HUES64 (cell line): Measurements from ENCODE around the gene EIF3K.
"Not testable (repeated sequence)": the region's sequence is repeated elsewhere in the genome, so short reads cannot be mapped to it uniquely, and the experiment has no call there.

ENCODE experiments used
- H3K27ac ChIP-seq: 2 replicates; pipeline ENCODE4 v1.7.0; 2013; ENCODE audit warnings: low read depth, low read length, inconsistent platforms
- H3K27me3 ChIP-seq: 2 replicates; pipeline ENCODE4 v1.6.1; 2013; ENCODE audit warnings: mild to moderate bottlenecking, low read length; ENCODE audit not compliant: insufficient read depth
- H3K36me3 ChIP-seq: 2 replicates; pipeline ENCODE4 v1.6.1; 2013; ENCODE audit warnings: mild to moderate bottlenecking, low read length; ENCODE audit not compliant: insufficient read depth
- H3K4me1 ChIP-seq: 2 replicates; pipeline ENCODE4 v1.6.1; 2013; ENCODE audit warnings: mild to moderate bottlenecking, low read length, moderate library complexity; ENCODE audit not compliant: insufficient read depth
- H3K4me3 ChIP-seq: 2 replicates; pipeline ENCODE4 v1.5.1; 2013; ENCODE audit warnings: mild to moderate bottlenecking, low read length, moderate library complexity
- H3K9ac ChIP-seq: 2 replicates; pipeline ENCODE4 v1.6.1; 2013; ENCODE audit warnings: mild to moderate bottlenecking, low read depth, low read length
- H3K9me3 ChIP-seq: 2 replicates; pipeline ENCODE4 v1.6.1; 2013; ENCODE audit warnings: low read depth, low read length; ENCODE audit not compliant: insufficient read depth
- WGBS: fragments of 150-250, 120-280 bp; methylation state at CpG from one replicate; pipeline ENCODE4 v1.1.7; 2013; ENCODE audit warnings: missing lambda C conversion rate; 5-methylcytosine and 5-hydroxymethylcytosine counted together

The EIF3K gene

DNA sequence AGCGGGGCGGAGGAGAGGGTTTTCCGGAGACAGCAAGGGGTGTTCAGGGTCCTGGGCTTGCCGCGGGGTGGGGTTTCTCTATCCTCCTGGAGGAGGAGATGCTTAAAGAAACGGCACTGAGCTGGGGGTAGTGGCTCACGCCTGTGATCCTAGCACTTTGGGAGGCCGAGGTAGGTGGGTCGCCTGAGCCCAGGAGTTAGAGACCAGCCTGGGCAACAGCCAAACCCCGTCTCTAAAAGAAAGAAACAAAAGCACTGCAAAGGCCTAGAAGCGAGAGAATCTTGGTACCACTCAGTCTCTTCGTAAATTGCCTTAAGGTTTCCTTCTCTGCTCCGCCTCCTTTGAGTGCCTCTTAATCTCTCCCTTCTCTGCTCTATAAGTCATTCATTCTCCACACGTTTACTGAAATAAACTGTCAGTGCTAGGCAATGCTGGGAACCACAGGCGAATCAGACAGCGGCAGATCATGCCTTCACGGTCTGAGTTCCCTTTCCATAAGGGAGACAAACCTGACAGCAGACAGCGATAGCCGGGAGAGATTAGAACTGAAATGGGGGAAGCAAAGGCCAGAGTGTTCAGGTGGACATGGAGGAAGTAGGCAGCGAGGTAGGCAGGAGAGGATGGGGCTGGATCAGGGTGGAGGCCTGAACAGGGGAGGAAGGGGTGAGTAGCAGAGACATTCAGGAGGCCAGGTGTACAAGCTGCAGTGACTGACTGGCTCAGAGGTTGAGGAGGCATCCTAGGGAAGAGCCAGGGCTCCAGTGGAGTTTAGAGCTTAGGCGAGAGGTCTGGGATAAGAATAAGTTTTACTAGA lies 580 bp downstream of the EIF3K start:
- H3K9me3 ChIP-seq, result no peaks in the 10 kb centered on the region
- H3K27me3 ChIP-seq, result no peaks in the 10 kb centered on the region
- H3K9ac ChIP-seq, result peak overlapping the region; percentile 74
- peaks cover 10% of the 10 kb centered on the region for H3K4me1 ChIP-seq
- peak overlapping the region; percentile 75 for H3K4me3 ChIP-seq
- H3K36me3 ChIP-seq, result peaks cover 44% of the 10 kb centered on the region
- 17% methylated on average over 21 of the region's 21 CpGs for WGBS
- H3K27ac ChIP-seq, result peak overlapping the region; percentile 40

- H3K36me3 ChIP-seq, result peaks cover 96% of the 10 kb centered on the region
- no peak overlapping the region for H3K9ac ChIP-seq
- H3K4me3 ChIP-seq, result no peak overlapping the region
- H3K4me1 ChIP-seq, result peaks cover 2% of the 10 kb centered on the region; the same call in 1 of the 2 replicates
- WGBS, result 95% methylated on average over 3 of the region's 3 CpGs
- no peak overlapping the region for H3K27ac ChIP-seq
- no peaks in the 10 kb centered on the region for H3K9me3 ChIP-seq
- no peaks in the 10 kb centered on the region for H3K27me3 ChIP-seq
These were observed 5.8 kb downstream of the EIF3K start for GRCh38 chr19:38624822-38625221.

- no peaks in the 10 kb centered on the region for H3K9me3 ChIP-seq
- H3K27me3 ChIP-seq, result no peaks in the 10 kb centered on the region
- H3K36me3 ChIP-seq, result peaks cover 94% of the 10 kb centered on the region
- 96% methylated on average over 4 of the region's 4 CpGs for WGBS
- no peak overlapping the region for H3K4me3 ChIP-seq
- H3K4me1 ChIP-seq, result peaks cover 3% of the 10 kb centered on the region; the same call in 1 of the 2 replicates
- H3K9ac ChIP-seq, result no peak overlapping the region
- H3K27ac ChIP-seq, result no peak overlapping the region
These were observed 7.4 kb downstream of the EIF3K start for GRCh38 chr19:38626401-38626800.

GRCh38 chr19:38629568-38629967 lies 10.6 kb downstream of the EIF3K start:
- no peaks in the 10 kb centered on the region for H3K9me3 ChIP-seq
- no peaks in the 10 kb centered on the region for H3K27me3 ChIP-seq
- WGBS, result 91% methylated on average over 6 of the region's 6 CpGs
- no peak overlapping the region for H3K27ac ChIP-seq
- peaks cover 85% of the 10 kb centered on the region for H3K36me3 ChIP-seq
- no peak overlapping the region for H3K9ac ChIP-seq
- H3K4me3 ChIP-seq, result no peak overlapping the region
- peaks cover 3% of the 10 kb centered on the region; the same call in 1 of the 2 replicates for H3K4me1 ChIP-seq

DNA sequence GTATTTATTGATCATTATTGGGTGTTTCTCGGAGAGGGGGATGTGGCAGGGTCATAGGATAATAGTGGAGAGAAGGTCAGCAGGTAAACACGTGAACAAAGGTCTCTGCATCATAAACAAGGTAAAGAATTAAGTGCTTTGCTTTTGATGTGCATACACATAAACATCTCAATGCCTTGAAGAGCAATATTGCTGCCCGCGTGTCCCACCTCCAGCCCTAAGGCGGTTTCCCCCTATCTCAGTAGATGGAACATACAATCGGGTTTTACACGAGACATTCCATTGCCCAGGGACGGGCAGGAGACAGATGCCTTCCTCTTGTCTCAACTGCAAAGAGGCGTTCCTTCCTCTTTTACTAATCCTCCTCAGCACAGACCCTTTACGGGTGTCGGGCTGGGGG lies 12.3 kb downstream of the EIF3K start:
- Histone ChIP-seq H3K27ac (peak overlapping the region; percentile 35; the same call in 1 of the 2 replicates), H3K36me3 (peaks cover 85% of the 10 kb centered on the region)
- WGBS, result 47% methylated on average over 9 of the region's 11 CpGs

DNA sequence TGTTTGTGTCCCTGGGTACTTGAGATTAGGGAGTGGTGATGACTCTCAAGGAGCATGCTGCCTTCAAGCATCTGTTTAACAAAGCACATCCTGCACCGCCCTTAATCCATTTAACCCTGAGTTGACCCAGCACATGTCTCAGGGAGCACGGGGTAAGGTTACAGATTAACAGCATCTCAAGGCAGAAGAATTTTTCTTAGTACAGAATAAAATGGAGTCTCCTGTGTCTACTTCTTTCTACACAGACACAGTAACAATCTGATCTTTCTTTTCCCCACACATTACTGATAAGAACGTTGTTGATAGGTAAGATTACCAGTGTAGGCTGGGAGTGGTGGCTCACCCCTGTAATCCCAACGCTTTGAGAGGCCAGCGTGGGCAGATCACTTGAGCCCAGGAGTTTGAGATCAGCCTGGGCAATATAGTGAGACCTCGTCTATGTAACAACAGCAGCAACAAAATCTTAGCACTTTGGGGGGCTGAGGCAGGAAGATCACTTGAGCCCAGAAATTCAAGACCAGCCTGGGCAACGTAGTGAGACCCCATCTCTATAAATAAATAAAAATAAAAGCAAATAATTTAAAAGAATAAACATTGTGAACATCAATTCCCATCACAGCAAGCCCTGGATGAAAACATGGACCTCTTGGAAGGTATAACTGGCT lies 13.0 kb downstream of the EIF3K start:
- H3K4me3 ChIP-seq, H3K27ac ChIP-seq, H3K9ac ChIP-seq, H3K9me3 ChIP-seq, H3K27me3 ChIP-seq, H3K4me1 ChIP-seq: not testable (repeated sequence)
- H3K36me3 ChIP-seq, result peaks cover 83% of the 10 kb centered on the region
- WGBS, result 63% methylated on average over 6 of the region's 7 CpGs

More for the DNA sequence above, 12.3 kb downstream of the EIF3K start:
- H3K9ac ChIP-seq, H3K4me3 ChIP-seq, H3K9me3 ChIP-seq, H3K4me1 ChIP-seq, H3K27me3 ChIP-seq: not testable (repeated sequence)

DNA sequence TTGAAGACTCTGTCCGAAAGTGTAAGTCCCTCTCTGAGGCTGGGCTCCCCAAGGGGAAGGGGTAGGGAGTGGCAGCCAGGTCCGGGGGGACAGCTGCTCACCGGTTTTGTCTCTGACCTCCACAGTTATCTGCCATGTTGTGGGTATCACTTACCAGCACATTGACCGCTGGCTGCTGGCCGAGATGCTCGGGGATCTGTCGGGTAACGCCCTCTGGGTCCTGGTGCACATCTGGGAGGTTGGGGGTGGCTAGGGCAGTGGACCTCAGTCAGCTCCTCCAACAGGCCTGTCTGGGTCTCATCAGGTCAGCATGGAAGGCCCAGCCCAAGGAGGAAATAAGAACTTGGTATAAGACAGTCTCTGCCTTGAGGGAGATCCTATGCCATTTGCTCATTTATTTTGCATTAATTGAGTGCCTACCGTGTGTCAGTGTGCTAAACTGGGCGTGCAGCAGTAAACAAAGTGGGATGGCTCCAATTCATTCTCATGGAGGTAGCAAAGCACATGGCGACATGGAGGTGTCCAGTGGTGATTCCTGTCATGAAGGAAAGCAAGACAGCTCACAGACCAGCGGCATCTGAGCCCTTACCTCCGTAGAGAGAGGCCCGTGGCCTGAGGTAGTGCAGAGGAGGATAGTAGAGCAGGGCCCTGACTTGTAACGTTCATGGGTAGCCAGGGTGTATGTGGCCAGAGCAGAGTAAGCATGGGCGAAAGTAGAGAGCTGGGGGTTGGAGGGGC lies 13.7 kb downstream of the EIF3K start:
- Histone ChIP-seq H3K4me3 (no peak overlapping the region), H3K27ac (no peak overlapping the region), H3K9me3 (no peaks in the 10 kb centered on the region), H3K36me3 (peaks cover 78% of the 10 kb centered on the region), H3K4me1 (peaks cover 3% of the 10 kb centered on the region), H3K9ac (no peak overlapping the region), H3K27me3 (no peaks in the 10 kb centered on the region)
- 94% methylated on average over 16 of the region's 16 CpGs for WGBS

- Histone ChIP-seq H3K27ac (no peak overlapping the region), H3K27me3 (no peaks in the 10 kb centered on the region), H3K4me3 (no peak overlapping the region), H3K4me1 (peaks cover 3% of the 10 kb centered on the region), H3K9ac (no peak overlapping the region), H3K36me3 (peaks cover 55% of the 10 kb centered on the region), H3K9me3 (no peaks in the 10 kb centered on the region)
- 76% methylated on average over 17 of the region's 17 CpGs for WGBS
These were observed 15.9 kb downstream of the EIF3K start for GRCh38 chr19:38634757-38635482.

DNA sequence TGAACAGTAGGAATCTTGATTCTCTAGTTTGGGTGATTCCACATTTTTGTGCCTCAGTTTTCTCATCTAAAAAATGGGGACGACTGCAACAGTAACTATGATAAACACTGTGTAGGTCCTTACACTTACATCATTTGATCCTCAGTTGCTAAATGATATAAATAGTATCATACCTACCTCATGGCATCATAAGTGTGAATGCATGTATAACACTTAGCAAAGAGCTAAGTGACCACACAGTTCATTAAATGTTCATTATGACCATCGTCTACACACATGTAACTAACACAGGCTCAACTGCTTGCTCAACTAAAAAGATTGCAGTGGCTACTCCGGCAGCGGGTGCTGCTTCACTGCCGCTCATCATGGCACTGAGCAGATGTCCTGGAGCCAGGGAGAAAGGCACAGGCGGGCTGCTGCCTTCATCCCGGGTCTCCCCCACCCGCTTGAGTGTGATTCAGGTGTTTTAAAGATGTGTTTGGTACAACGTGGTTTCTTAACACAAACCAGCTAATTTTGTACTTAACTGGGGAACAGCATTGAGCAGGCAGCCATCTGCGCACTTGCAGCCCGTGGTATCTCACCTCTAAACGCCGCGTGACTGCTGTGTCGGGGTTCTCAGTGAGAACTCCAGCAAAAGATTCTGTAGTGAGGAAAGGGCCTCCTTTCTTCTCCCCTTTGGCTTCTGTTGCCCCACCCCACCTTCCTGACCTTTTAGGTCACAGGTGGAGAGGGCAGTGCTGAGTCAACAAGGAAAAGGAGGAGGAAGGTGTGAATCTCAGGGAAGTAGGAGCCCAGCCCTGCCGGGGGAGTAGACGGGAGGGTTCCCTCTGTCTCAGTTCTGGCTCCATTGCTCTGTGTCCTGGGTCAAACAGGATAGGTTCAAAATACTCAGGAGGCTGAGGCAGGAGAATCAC lies 16.8 kb downstream of the EIF3K start:
- WGBS, result 88% methylated on average over 16 of the region's 17 CpGs
- H3K9me3 ChIP-seq, result no peaks in the 10 kb centered on the region
- peak overlapping the region; percentile 52 for H3K27ac ChIP-seq
- no peaks in the 10 kb centered on the region for H3K27me3 ChIP-seq
- H3K4me1 ChIP-seq, result peaks cover 3% of the 10 kb centered on the region
- H3K4me3 ChIP-seq, result no peak overlapping the region
- peaks cover 49% of the 10 kb centered on the region for H3K36me3 ChIP-seq
- no peak overlapping the region for H3K9ac ChIP-seq

- Histone ChIP-seq H3K36me3 (peaks cover 27% of the 10 kb centered on the region), H3K27me3 (no peaks in the 10 kb centered on the region), H3K4me1 (peaks cover 6% of the 10 kb centered on the region; the same call in 1 of the 2 replicates), H3K27ac (no peak overlapping the region), H3K4me3 (no peak overlapping the region), H3K9ac (no peak overlapping the region), H3K9me3 (no peaks in the 10 kb centered on the region)
- WGBS, result 94% methylated on average over 3 of the region's 3 CpGs
These were observed 19.5 kb downstream of the EIF3K start for GRCh38 chr19:38638461-38638860.
